ENCODE measurements around the gene THEM5.
"Not testable (repeated sequence)": the region's sequence is repeated elsewhere in the genome, so short reads cannot be mapped to it uniquely, and the experiment has no call there.

Gene THEM5

GRCh38 chr1:151867321-151867720, 13.8 kb upstream of the THEM5 start:
- DNase-seq, result no peak

- DNase-seq, result no peak
These were observed 10.9 kb upstream of the THEM5 start for GRCh38 chr1:151864411-151864810.

- DNase-seq, result no peak
These were observed 9.1 kb upstream of the THEM5 start for GRCh38 chr1:151862604-151863003.

- DNase-seq, result no peak
These were observed 7.1 kb upstream of the THEM5 start for GRCh38 chr1:151860504-151861187.

- DNase-seq, result no peak
These were observed 6.4 kb upstream of the THEM5 start for GRCh38 chr1:151859891-151860293.

- no peak for DNase-seq
These were observed 5.6 kb upstream of the THEM5 start for GRCh38 chr1:151858886-151859665.

GRCh38 chr1:151858030-151858746, 4.7 kb upstream of the THEM5 start:
- no peak for DNase-seq

GRCh38 chr1:151855933-151856332, 2.4 kb upstream of the THEM5 start:
- DNase-seq, result no peak

- DNase-seq, result not testable (repeated sequence)
These were observed 2.0 kb upstream of the THEM5 start for GRCh38 chr1:151855516-151855915.

GRCh38 chr1:151854658-151855057, 1.1 kb upstream of the THEM5 start:
- no peak for DNase-seq

GRCh38 chr1:151852733-151853132, 779 bp downstream of the THEM5 start:
- DNase-seq, result no peak

GRCh38 chr1:151851886-151852285, 1.6 kb downstream of the THEM5 start:
- no peak for DNase-seq

GRCh38 chr1:151849871-151850270, 3.6 kb downstream of the THEM5 start:
- DNase-seq, result no peak

GRCh38 chr1:151849126-151849525, 4.4 kb downstream of the THEM5 start:
- no peak for DNase-seq

GRCh38 chr1:151847867-151848596, 5.5 kb downstream of the THEM5 start:
- no peak for DNase-seq

- DNase-seq, result no peak
These were observed 6.8 kb downstream of the THEM5 start for GRCh38 chr1:151846686-151847237.

- DNase-seq, result no peak
These were observed 7.4 kb downstream of the THEM5 start for GRCh38 chr1:151846062-151846568.

- no peak for DNase-seq
These were observed 10.1 kb downstream of the THEM5 start for GRCh38 chr1:151843398-151843797.

GRCh38 chr1:151841141-151841540, 12.4 kb downstream of the THEM5 start:
- no peak for DNase-seq

GRCh38 chr1:151840421-151840820, 13.1 kb downstream of the THEM5 start:
- DNase-seq, result no peak

GRCh38 chr1:151839457-151840403, 13.8 kb downstream of the THEM5 start, which contains the start of gene C2CD4D:
C2CD4D (minus strand) TSS chr1:151839820; CDS start chr1:151838989, 831 bp downstream.
- DNase-seq, result no peak
